22Rv1 (cell line): ENCODE data around the gene DOK3.

Source experiments
- CTCF ChIP-seq: fragments of 450-650 bp; IDR thresholded peaks from 2 replicates; pipeline ENCODE4 v1.5.1; 2017; ENCODE audit warnings: mild to moderate bottlenecking
- ZFX ChIP-seq: fragments of 450-650 bp; IDR thresholded peaks from 2 replicates; pipeline ENCODE4 v1.6.1; 2017; ENCODE audit warnings: antibody characterized with exemption, borderline replicate concordance

GRCh38 chr5:177459357-177459756, 50.3 kb downstream of the DOK3 start:
- TF ChIP-seq CTCF (no peak), ZFX (no peak)
